HEK293 (cell line): ENCODE data around the gene TCEA2.

Experiments
- BCL11A ChIP-seq: fragments of 450-650 bp; formaldehyde crosslinking; IDR thresholded peaks from 2 replicates; pipeline ENCODE4 v1.5.1; 2016; ENCODE audit warnings: low read depth, missing biosample characterization, missing genetic modification characterization
- EGR2 ChIP-seq: fragments of 450-650 bp; formaldehyde crosslinking; IDR thresholded peaks from 2 replicates; pipeline ENCODE4 v1.5.1; 2016; ENCODE audit warnings: low read depth, missing biosample characterization, missing genetic modification characterization
- FEZF1 ChIP-seq: fragments of 450-650 bp; formaldehyde crosslinking; IDR thresholded peaks from 2 replicates; pipeline ENCODE4 v1.5.1; 2016; ENCODE audit warnings: missing biosample characterization, missing genetic modification characterization
- GFI1B ChIP-seq: fragments of 450-650 bp; formaldehyde crosslinking; IDR thresholded peaks from 2 replicates; pipeline ENCODE4 v1.5.1; 2016; ENCODE audit warnings: missing biosample characterization, missing genetic modification characterization
- GLIS1 ChIP-seq: fragments of 450-650 bp; formaldehyde crosslinking; IDR thresholded peaks from 2 replicates; pipeline ENCODE4 v1.5.1; 2016; ENCODE audit warnings: missing biosample characterization, missing genetic modification characterization
- GLIS2 ChIP-seq: fragments of 450-650 bp; formaldehyde crosslinking; IDR thresholded peaks from 2 replicates; pipeline ENCODE4 v1.5.1; 2016; ENCODE audit warnings: missing biosample characterization, missing genetic modification characterization
- KLF7 ChIP-seq: fragments of 450-650 bp; formaldehyde crosslinking; IDR thresholded peaks from 2 replicates; pipeline ENCODE4 v1.5.1; 2016; ENCODE audit warnings: missing biosample characterization, missing genetic modification characterization, borderline replicate concordance
- PATZ1 ChIP-seq: fragments of 450-650 bp; formaldehyde crosslinking; IDR thresholded peaks from 2 replicates; pipeline ENCODE4 v1.5.1; 2016; ENCODE audit warnings: missing biosample characterization, missing genetic modification characterization
- REST ChIP-seq: fragments of 450-650 bp; formaldehyde crosslinking; IDR thresholded peaks from 2 replicates; pipeline ENCODE4 v1.5.1; 2016; ENCODE audit warnings: missing biosample characterization, missing genetic modification characterization
- SP3 ChIP-seq: fragments of 450-650 bp; formaldehyde crosslinking; IDR thresholded peaks from 2 replicates; pipeline ENCODE4 v1.5.1; 2016; ENCODE audit warnings: missing biosample characterization, missing genetic modification characterization
- SP7 ChIP-seq: fragments of 450-650 bp; formaldehyde crosslinking; IDR thresholded peaks from 2 replicates; pipeline ENCODE4 v1.5.1; 2016; ENCODE audit warnings: missing biosample characterization, missing genetic modification characterization
- WT1 ChIP-seq: fragments of 450-650 bp; formaldehyde crosslinking; IDR thresholded peaks from 2 replicates; pipeline ENCODE4 v1.5.1; 2016; ENCODE audit warnings: missing biosample characterization, missing genetic modification characterization
- YY1 ChIP-seq: fragments of 450-650 bp; formaldehyde crosslinking; IDR thresholded peaks from 2 replicates; pipeline ENCODE4 v1.5.1; 2018; ENCODE audit warnings: missing biosample characterization, missing genetic modification characterization
- ZBTB10 ChIP-seq: fragments of 450-650 bp; formaldehyde crosslinking; IDR thresholded peaks from 2 replicates; pipeline ENCODE4 v1.5.1; 2016; ENCODE audit warnings: missing biosample characterization, missing genetic modification characterization
- ZBTB48 ChIP-seq: fragments of 450-650 bp; formaldehyde crosslinking; IDR thresholded peaks from 2 replicates; pipeline ENCODE4 v1.5.1; 2016; ENCODE audit warnings: missing biosample characterization, missing genetic modification characterization
- ZBTB8A ChIP-seq: fragments of 450-650 bp; formaldehyde crosslinking; IDR thresholded peaks from 2 replicates; pipeline ENCODE4 v1.5.1; 2016; ENCODE audit warnings: missing biosample characterization, missing genetic modification characterization
- ZEB2 ChIP-seq: fragments of 450-650 bp; formaldehyde crosslinking; IDR thresholded peaks from 2 replicates; pipeline ENCODE4 v1.5.1; 2016; ENCODE audit warnings: missing biosample characterization, missing genetic modification characterization
- ZIC2 ChIP-seq: fragments of 450-650 bp; formaldehyde crosslinking; IDR thresholded peaks from 2 replicates; pipeline ENCODE4 v1.5.1; 2016; ENCODE audit warnings: missing biosample characterization, missing genetic modification characterization
- ZNF114 ChIP-seq: fragments of 450-650 bp; formaldehyde crosslinking; IDR thresholded peaks from 2 replicates; pipeline ENCODE4 v1.5.0; 2017; ENCODE audit warnings: missing biosample characterization, missing genetic modification characterization
- ZNF121 ChIP-seq: fragments of 450-650 bp; formaldehyde crosslinking; IDR thresholded peaks from 2 replicates; pipeline ENCODE4 v1.5.1; 2016; ENCODE audit warnings: missing biosample characterization, missing genetic modification characterization
- ZNF140 ChIP-seq: fragments of 450-650 bp; formaldehyde crosslinking; IDR thresholded peaks from 2 replicates; pipeline ENCODE4 v1.5.1; 2016; ENCODE audit warnings: missing biosample characterization, missing genetic modification characterization
- ZNF202 ChIP-seq: fragments of 450-650 bp; formaldehyde crosslinking; IDR thresholded peaks from 2 replicates; pipeline ENCODE4 v1.5.1; 2016; ENCODE audit warnings: missing biosample characterization, missing genetic modification characterization, borderline replicate concordance
- ZNF324 ChIP-seq: fragments of 450-650 bp; formaldehyde crosslinking; IDR thresholded peaks from 2 replicates; pipeline ENCODE4 v1.5.1; 2016; ENCODE audit warnings: missing biosample characterization, missing genetic modification characterization
- ZNF335 ChIP-seq: fragments of 450-650 bp; formaldehyde crosslinking; conservative IDR thresholded peaks from 2 replicates; pipeline ENCODE4 v1.5.1; 2016; ENCODE audit warnings: missing biosample characterization, missing genetic modification characterization
- ZNF423 ChIP-seq: fragments of 450-650 bp; formaldehyde crosslinking; IDR thresholded peaks from 2 replicates; pipeline ENCODE4 v1.5.1; 2016; ENCODE audit warnings: missing biosample characterization, missing genetic modification characterization
- ZNF510 ChIP-seq: fragments of 450-650 bp; formaldehyde crosslinking; IDR thresholded peaks from 2 replicates; pipeline ENCODE4 v1.5.1; 2018; ENCODE audit warnings: mild to moderate bottlenecking, missing genetic modification characterization, missing biosample characterization; ENCODE audit not compliant: insufficient replicate concordance
- ZNF621 ChIP-seq: fragments of 450-650 bp; formaldehyde crosslinking; IDR thresholded peaks from 2 replicates; pipeline ENCODE4 v1.5.1; 2017; ENCODE audit warnings: missing biosample characterization, missing genetic modification characterization
- ZNF654 ChIP-seq: fragments of 450-650 bp; formaldehyde crosslinking; IDR thresholded peaks from 2 replicates; pipeline ENCODE4 v1.5.1; 2016; ENCODE audit warnings: low read depth, missing biosample characterization, missing genetic modification characterization
- ZSCAN23 ChIP-seq: fragments of 450-650 bp; formaldehyde crosslinking; IDR thresholded peaks from 2 replicates; pipeline ENCODE4 v1.5.1; 2016; ENCODE audit warnings: missing biosample characterization, missing genetic modification characterization
- ZSCAN5A ChIP-seq: fragments of 450-650 bp; formaldehyde crosslinking; IDR thresholded peaks from 2 replicates; pipeline ENCODE4 v1.5.1; 2016; ENCODE audit warnings: missing biosample characterization, missing genetic modification characterization

TCEA2 gene

GRCh38 chr20:64049878-64050260 lies 13.1 kb upstream of the TCEA2 start (continued):
- TF ChIP-seq REST (tag by site-specific recombination), result no peak
- peak; percentile 54; the same call in 1 of the 2 replicates for TF ChIP-seq KLF7
- TF ChIP-seq ZBTB8A, result peak; percentile 75
- peak; percentile 82 for TF ChIP-seq EGR2 (tag by site-specific recombination)
- TF ChIP-seq ZEB2 (tag by site-specific recombination), result peak; percentile 60; the same call in 1 of the 2 replicates
- TF ChIP-seq ZNF621, result no peak
- peak; percentile 99 for TF ChIP-seq ZIC2 (tag by site-specific recombination)
- TF ChIP-seq ZNF202 (tag by site-specific recombination), result no peak
- no peak for TF ChIP-seq ZNF510 (tag by site-specific recombination)
- no peak for TF ChIP-seq ZSCAN23 (tag by site-specific recombination)
- TF ChIP-seq ZBTB10 (tag by site-specific recombination), result peak; percentile 89
- TF ChIP-seq PATZ1 (tag by site-specific recombination), result peak; percentile 78
- TF ChIP-seq GLIS2, result peak; percentile 98
- peak; percentile 84 for TF ChIP-seq SP7 (tag by site-specific recombination)
- peak; percentile 76; the same call in 1 of the 2 replicates for TF ChIP-seq ZSCAN5A (tag by site-specific recombination)
- peak; percentile 91 for TF ChIP-seq ZNF335
- no peak for TF ChIP-seq ZNF114 (tag by site-specific recombination)
- peak; percentile 52; the same call in 1 of the 2 replicates for TF ChIP-seq SP3 (tag by site-specific recombination)
- TF ChIP-seq ZNF324 (tag by site-specific recombination), result no peak
- TF ChIP-seq GLIS1 (tag by site-specific recombination), result peak; percentile 100
- TF ChIP-seq ZNF423, result peak; percentile 99
- no peak for TF ChIP-seq ZNF654 (tag by site-specific recombination)
- TF ChIP-seq ZNF140 (tag by site-specific recombination), result no peak
- no peak for TF ChIP-seq GFI1B (tag by site-specific recombination)
- TF ChIP-seq ZNF121 (tag by site-specific recombination), result peak; percentile 45; the same call in 1 of the 2 replicates
- TF ChIP-seq BCL11A (tag by site-specific recombination), result peak; percentile 52; the same call in 1 of the 2 replicates
- TF ChIP-seq WT1 (tag by site-specific recombination), result peak; percentile 84
- 0 out of 2 replicates have a peak, but pooled peaks have one; percentile 35 for TF ChIP-seq ZBTB48 (tag by site-specific recombination)
- 0 out of 2 replicates have a peak, but pooled peaks have one; percentile 19 for TF ChIP-seq YY1 (tag by site-specific recombination)
- TF ChIP-seq FEZF1 (tag by site-specific recombination), result 0 out of 2 replicates have a peak, but pooled peaks have one; percentile 24
